SJCRH30 (cell line): ENCODE results near the gene XPNPEP1. TPM values are rescaled to one million over a fixed set of nuclear protein-coding genes. Genes with fewer than 3 reads are reported as not detected.

Experiments used
- DNase-seq, 2 experiments: peaks; one replicate each; pipeline ENCODE4 v3.0.0-alpha.2; 2015 to 2020
- H3K27ac ChIP-seq: fragments of 250-450 bp; sonication (Bioruptor Pico); 2 replicates; pipeline ENCODE4 v1.5.1; 2020; ENCODE audit warnings: mild to moderate bottlenecking, moderate library complexity
- H3K27me3 ChIP-seq: fragments of 250-450 bp; sonication (Bioruptor Pico); 2 replicates; pipeline ENCODE4 v1.5.1; 2020; ENCODE audit warnings: mild to moderate bottlenecking, moderate library complexity
- H3K36me3 ChIP-seq: fragments of 250-450 bp; sonication (Bioruptor Pico); 2 replicates; pipeline ENCODE4 v1.5.1; 2020; ENCODE audit warnings: mild to moderate bottlenecking, moderate library complexity
- H3K4me1 ChIP-seq: fragments of 250-450 bp; sonication (Bioruptor Pico); 2 replicates; pipeline ENCODE4 v1.5.1; 2020; ENCODE audit warnings: mild to moderate bottlenecking, moderate library complexity
- H3K4me3 ChIP-seq: fragments of 250-450 bp; sonication (Bioruptor Pico); 2 replicates; pipeline ENCODE4 v1.5.1; 2020; ENCODE audit warnings: mild to moderate bottlenecking, moderate library complexity
- H3K9me3 ChIP-seq: fragments of 250-450 bp; sonication (Bioruptor Pico); replicated peaks from 2 replicates; pipeline ENCODE4 v1.5.1; 2020; ENCODE audit warnings: mild to moderate bottlenecking, moderate library complexity
- total RNA-seq: library from RNA; depleted of rRNA; stranded (reverse); fragments of >200 nt; shearing (Covaris generic); gene quantifications from 2 replicates; pipeline ENCODE4 v1.2.3, GENCODE V29; 2014; rRNA removed

The XPNPEP1 gene
- total RNA-seq, 1 experiment from 2014 or later: 112 TPM

GRCh38 chr10:109821672-109822071 is 101.6 kb downstream of the XPNPEP1 start:
- Histone ChIP-seq H3K4me1 (no peaks in the 10 kb centered on the region), H3K36me3 (no peaks in the 10 kb centered on the region; the same call in 1 of the 2 replicates), H3K4me3 (no peak overlapping the region), H3K9me3 (no peaks in the 10 kb centered on the region), H3K27ac (no peak overlapping the region), H3K27me3 (no peaks in the 10 kb centered on the region)
- peak in 1 of 2 experiments; percentile 37 for DNase-seq

GRCh38 chr10:109820620-109821405 is 102.5 kb downstream of the XPNPEP1 start:
- no peak overlapping the region for H3K4me3 ChIP-seq
- H3K36me3 ChIP-seq: no peaks in the 10 kb centered on the region; the same call in 1 of the 2 replicates
- DNase-seq: no peak
- no peaks in the 10 kb centered on the region for H3K27me3 ChIP-seq
- H3K27ac ChIP-seq: no peak overlapping the region
- no peaks in the 10 kb centered on the region for H3K9me3 ChIP-seq
- no peaks in the 10 kb centered on the region for H3K4me1 ChIP-seq

GRCh38 chr10:109819807-109820206 is 103.5 kb downstream of the XPNPEP1 start:
- Histone ChIP-seq H3K36me3 (no peaks in the 10 kb centered on the region; the same call in 1 of the 2 replicates), H3K27ac (no peak overlapping the region), H3K27me3 (no peaks in the 10 kb centered on the region), H3K4me1 (no peaks in the 10 kb centered on the region), H3K4me3 (no peak overlapping the region), H3K9me3 (no peaks in the 10 kb centered on the region)
- DNase-seq: no peak

Other genes starting within 250 kb of the XPNPEP1 start
- gene ADD3, start 84.5 kb upstream of the XPNPEP1 start, total RNA-seq: 51.2 and 57.8 TPM in 2 replicates